Fibroblast of mammary gland (primary cell): Measurements from ENCODE around the gene LAGE3.

Source experiments
- DNase-seq: peaks from one replicate; pipeline ENCODE4 v3.0.0-alpha.2; 2010; ENCODE audit warnings: low read depth
- H3K4me3 ChIP-seq: 2 replicates; pipeline ENCODE4 v1.5.1; 2011; ENCODE audit warnings: low read depth, mild to moderate bottlenecking, low read length, moderate library complexity; ENCODE audit not compliant: control insufficient read depth
- TF ChIP-seq, protein P1 (sequence below): conservative IDR thresholded peaks from 2 replicates; pipeline ENCODE4 v1.5.1; 2011; ENCODE audit warnings: low read depth, low read length, inconsistent platforms; ENCODE audit not compliant: control insufficient read depth, insufficient read depth

The LAGE3 gene

DNA sequence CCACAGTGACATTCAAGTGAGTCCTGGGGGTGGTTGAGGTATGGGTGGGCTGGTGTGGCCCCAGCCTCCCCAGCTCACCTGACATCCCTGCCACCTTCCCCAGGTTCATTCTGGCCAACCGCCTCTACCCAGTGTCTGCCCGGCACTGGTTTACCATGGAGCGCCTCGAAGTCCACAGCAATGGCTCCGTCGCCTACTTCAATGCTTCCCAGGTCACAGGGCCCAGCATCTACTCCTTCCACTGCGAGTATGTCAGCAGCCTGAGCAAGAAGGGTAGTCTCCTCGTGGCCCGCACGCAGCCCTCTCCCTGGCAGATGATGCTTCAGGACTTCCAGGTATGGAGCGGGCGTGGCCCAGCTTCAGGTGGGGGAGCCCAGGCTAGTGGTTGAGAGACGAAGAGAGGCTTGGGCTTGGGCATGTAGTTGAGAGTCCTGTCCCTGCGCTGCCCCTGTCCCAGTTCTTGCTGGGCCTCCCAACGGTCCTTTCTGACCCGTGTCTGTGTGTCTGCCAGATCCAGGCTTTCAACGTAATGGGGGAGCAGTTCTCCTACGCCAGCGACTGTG lies 43.8 kb downstream of the LAGE3 start:
- H3K4me3 ChIP-seq, result no peak overlapping the region
- TF ChIP-seq, protein P1, sequence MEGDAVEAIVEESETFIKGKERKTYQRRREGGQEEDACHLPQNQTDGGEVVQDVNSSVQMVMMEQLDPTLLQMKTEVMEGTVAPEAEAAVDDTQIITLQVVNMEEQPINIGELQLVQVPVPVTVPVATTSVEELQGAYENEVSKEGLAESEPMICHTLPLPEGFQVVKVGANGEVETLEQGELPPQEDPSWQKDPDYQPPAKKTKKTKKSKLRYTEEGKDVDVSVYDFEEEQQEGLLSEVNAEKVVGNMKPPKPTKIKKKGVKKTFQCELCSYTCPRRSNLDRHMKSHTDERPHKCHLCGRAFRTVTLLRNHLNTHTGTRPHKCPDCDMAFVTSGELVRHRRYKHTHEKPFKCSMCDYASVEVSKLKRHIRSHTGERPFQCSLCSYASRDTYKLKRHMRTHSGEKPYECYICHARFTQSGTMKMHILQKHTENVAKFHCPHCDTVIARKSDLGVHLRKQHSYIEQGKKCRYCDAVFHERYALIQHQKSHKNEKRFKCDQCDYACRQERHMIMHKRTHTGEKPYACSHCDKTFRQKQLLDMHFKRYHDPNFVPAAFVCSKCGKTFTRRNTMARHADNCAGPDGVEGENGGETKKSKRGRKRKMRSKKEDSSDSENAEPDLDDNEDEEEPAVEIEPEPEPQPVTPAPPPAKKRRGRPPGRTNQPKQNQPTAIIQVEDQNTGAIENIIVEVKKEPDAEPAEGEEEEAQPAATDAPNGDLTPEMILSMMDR, result no peak
- no peak for DNase-seq

DNA sequence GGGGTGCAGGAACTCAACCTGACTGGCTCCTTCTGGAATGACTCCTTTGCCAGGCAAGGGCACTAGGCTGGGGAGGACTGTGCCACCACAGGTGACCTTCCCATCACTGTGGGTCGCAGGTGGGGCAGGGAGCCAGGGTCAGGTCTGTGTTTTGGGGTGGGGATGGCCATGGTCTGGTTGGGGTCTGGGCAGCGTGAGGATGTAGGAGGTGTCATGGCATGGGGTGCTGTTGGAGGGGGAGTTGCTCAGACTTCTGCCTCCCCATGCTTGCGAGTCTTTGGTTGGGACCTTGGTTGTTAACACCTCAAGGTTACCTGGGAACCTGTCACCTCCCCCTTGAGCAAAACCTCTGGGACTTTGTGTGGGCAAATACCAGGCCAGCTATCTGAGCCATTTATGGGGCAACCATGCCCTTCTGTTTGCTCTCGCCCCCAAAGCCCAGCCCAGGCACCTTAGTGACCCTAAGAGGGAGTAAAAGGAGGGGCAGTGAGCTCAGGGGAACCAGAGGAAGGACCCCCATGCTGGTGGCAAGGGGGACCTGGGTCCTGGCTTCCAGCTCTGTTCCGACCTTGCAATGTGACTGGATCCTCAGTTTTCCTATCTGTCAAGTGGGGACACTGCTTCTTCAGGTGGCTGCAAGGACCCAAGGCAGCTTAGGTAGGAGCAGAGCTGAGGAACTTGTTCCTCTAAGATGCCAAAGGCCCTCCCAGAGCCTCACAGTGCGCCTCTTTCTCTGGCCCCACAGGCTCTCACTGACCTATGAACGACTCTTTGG lies 44.5 kb downstream of the LAGE3 start:
- DNase-seq, result no peak
- H3K4me3 ChIP-seq, result no peak overlapping the region
- TF ChIP-seq, protein P1, result no peak

DNA sequence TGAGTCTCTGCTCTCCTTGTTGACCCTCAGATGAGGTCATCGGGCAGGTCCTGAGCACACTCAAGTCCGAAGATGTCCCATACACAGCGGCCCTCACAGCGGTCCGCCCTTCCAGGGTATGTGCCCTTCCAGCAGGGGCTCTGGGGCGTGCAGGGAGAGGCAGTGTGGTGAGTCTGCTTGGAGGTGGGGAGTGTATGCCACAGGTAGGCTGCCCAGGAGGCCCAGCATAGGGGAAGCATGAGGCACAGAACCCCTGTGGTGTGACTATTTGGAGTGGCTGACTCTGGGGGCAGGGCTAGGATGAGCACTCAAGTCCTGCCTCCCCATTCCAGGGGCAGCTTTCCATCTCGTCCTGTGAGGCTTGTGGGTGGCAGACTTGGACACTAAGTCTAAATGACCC lies 45.5 kb downstream of the LAGE3 start:
- TF ChIP-seq, protein P1, result no peak
- DNase-seq, result no peak
- H3K4me3 ChIP-seq, result no peak overlapping the region

DNA sequence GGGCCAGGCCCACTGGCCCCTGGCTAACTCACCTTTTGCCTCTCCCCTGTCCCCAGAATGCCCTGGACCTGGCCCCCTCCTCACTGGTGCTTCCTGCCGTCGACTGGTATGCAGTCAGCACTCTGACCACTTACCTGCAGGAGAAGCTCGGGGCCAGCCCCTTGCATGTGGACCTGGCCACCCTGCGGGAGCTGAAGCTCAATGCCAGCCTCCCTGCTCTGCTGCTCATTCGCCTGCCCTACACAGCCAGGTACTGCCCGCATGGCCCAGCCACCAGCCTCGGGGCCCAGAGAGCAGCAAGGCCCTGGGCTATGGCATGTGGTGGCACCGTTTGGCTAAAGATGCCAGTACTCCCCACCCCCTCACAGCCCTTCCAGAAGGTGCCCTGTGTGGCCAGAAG lies 46.9 kb downstream of the LAGE3 start:
- TF ChIP-seq, protein P1, result no peak
- DNase-seq, result no peak
- H3K4me3 ChIP-seq, result no peak overlapping the region

DNA sequence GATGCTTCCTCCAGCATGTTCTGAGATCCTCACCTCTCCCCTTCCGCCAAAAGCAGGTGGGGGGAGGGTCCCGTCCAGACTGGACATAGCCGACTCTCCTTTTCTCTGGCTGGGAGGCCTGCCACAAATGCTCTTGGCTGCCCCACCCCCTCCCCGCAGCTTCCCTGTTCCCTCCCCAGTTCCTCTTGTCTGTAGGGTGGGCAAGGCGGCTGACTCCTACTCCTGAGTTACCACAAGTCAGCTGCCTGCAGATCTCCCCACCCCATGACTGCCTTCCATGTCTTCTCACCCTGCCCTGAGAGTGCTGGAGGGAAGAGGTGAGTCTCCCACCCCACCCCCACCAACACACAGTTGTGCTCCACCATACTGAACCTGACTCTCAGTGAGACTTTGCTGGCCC lies 47.7 kb downstream of the LAGE3 start:
- H3K4me3 ChIP-seq, result no peak overlapping the region
- no peak for DNase-seq
- TF ChIP-seq, protein P1, result no peak

DNA sequence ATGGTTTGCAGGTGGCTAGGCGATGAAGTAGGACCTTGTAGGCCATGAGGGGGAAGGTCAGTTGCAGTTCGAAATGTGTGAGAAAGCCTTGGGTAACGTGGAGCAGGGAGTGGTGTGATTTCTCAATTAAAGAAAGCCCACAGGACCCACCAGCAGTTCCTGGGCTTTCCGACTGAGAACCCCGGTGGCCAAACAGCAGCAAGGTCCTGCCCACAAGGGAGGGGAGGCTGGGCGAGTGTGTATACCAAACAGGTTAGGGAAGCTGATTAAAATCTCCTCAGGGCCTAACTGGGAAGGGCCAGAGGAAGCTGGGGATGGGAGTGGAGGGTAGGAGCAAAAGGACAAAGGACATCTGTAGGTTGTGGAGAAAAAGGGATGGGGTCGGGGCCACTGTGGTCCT lies 48.2 kb downstream of the LAGE3 start:
- H3K4me3 ChIP-seq, result no peak overlapping the region
- TF ChIP-seq, protein P1, result no peak
- DNase-seq, result no peak
